SK-N-SH (cell line): ENCODE measurements around the gene COL4A2. TPM values are rescaled to one million over a fixed set of nuclear protein-coding genes. Genes with fewer than 3 reads are reported as not detected.

ENCODE experiments used
- CTCF ChIA-PET: fragments of 300-600, 350-600 bp; formaldehyde crosslinking; extraction: SDS; loops from one replicate; lab custom pipeline; 2021; lab: Yijun Ruan, JAX
- POLR2A ChIA-PET: fragments of 350-600 bp; sonication (Branson Sonifier 250); formaldehyde crosslinking; extraction: SDS; loops from one replicate; lab custom pipeline; 2020; ENCODE audit warnings: antibody characterized with exemption, inconsistent platforms; lab: Yijun Ruan, JAX
- DNase-seq: peaks from one replicate; pipeline ENCODE4 v3.0.0; 2012
- H2AFZ ChIP-seq: fragments of 200-600 bp; sonication (generic); 2 replicates; pipeline ENCODE4 v1.8.1; 2016; ENCODE audit warnings: antibody characterized with exemption, mild to moderate bottlenecking, low read depth
- H3F3A ChIP-seq: fragments of 200-600 bp; sonication (generic); replicated peaks from 2 replicates; pipeline ENCODE3; 2016; ENCODE audit warnings: antibody characterized with exemption, mild to moderate bottlenecking; ENCODE audit not compliant: insufficient read depth
- H3K27ac ChIP-seq, 2 experiments: fragments of 200-500 bp in 1 of 2; fragments of 200-600 bp in 1 of 2; sonication (Bioruptor generic) in 1 of 2; sonication (generic), shearing (Covaris generic) in 1 of 2; 2 replicates each; pipeline versions ENCODE4 v1.5.1 to v1.6.1; 2014 to 2016; ENCODE audit warnings: low read depth in 2 of 2, inconsistent platforms in 1 of 2, low read length in 1 of 2, mild to moderate bottlenecking in 1 of 2, mixed read lengths in 1 of 2
- H3K27me3 ChIP-seq: fragments of 200-600 bp; sonication (generic), shearing (Covaris generic); 2 replicates; pipeline ENCODE4 v1.6.1; 2016; ENCODE audit warnings: mixed run types; ENCODE audit not compliant: insufficient read depth
- H3K36me3 ChIP-seq, 2 experiments: fragments of 200-500 bp in 1 of 2; fragments of 200-600 bp in 1 of 2; sonication (Bioruptor generic) in 1 of 2; sonication (generic) in 1 of 2; replicated peaks in 1 of 2; 2 replicates each; pipeline versions ENCODE3 to v1.5.1; 2014 to 2016; ENCODE audit warnings: low read length in 1 of 2, mild to moderate bottlenecking in 1 of 2; ENCODE audit not compliant: insufficient read depth in 2 of 2, control insufficient read depth in 1 of 2
- H3K4me1 ChIP-seq, 2 experiments: fragments of 200-500 bp in 1 of 2; fragments of 200-600 bp in 1 of 2; sonication (Bioruptor generic) in 1 of 2; sonication (generic), shearing (Covaris generic) in 1 of 2; 2 replicates each; pipeline versions ENCODE4 v1.5.1 to v1.6.1; 2014 to 2016; ENCODE audit warnings: low read depth in 1 of 2, low read length in 1 of 2, mixed run types in 1 of 2; ENCODE audit not compliant: insufficient read depth in 2 of 2, control insufficient read depth in 1 of 2
- H3K4me2 ChIP-seq: fragments of 200-600 bp; sonication (generic), shearing (Covaris generic); 2 replicates; pipeline ENCODE4 v1.6.1; 2017; ENCODE audit warnings: mixed run types
- H3K4me3 ChIP-seq, 2 experiments: fragments of 200-500 bp in 1 of 2; fragments of 200-600 bp in 1 of 2; sonication (Bioruptor generic) in 1 of 2; sonication (generic), shearing (Covaris generic) in 1 of 2; 2 replicates each; pipeline versions ENCODE4 v1.5.1 to v1.8.1; 2014 to 2016; ENCODE audit warnings: low read depth in 2 of 2, inconsistent platforms in 1 of 2, low read length in 1 of 2, mild to moderate bottlenecking in 1 of 2, mixed read lengths in 1 of 2, moderate library complexity in 1 of 2
- H3K79me2 ChIP-seq: fragments of 200-600 bp; sonication (generic); 2 replicates; pipeline ENCODE4 v1.8.1; 2017; ENCODE audit warnings: mild to moderate bottlenecking; ENCODE audit not compliant: insufficient read depth
- H3K9ac ChIP-seq: fragments of 200-600 bp; sonication (generic); 2 replicates; pipeline ENCODE4 v1.6.1; 2017; ENCODE audit warnings: mixed run types
- H3K9me2 ChIP-seq: fragments of 200-600 bp; sonication (generic); 2 replicates; pipeline ENCODE4 v1.6.1; 2017; ENCODE audit warnings: mixed run types
- H3K9me3 ChIP-seq: fragments of 200-600 bp; sonication (generic); 2 replicates; pipeline ENCODE4 v1.6.1; 2017; ENCODE audit warnings: mixed run types, mild to moderate bottlenecking, moderate library complexity
- H4K20me1 ChIP-seq: fragments of 200-600 bp; sonication (generic); 2 replicates; pipeline ENCODE4 v1.6.1; 2017; ENCODE audit warnings: mild to moderate bottlenecking, mixed run types; ENCODE audit not compliant: insufficient read depth
- CHD2 ChIP-seq: fragments of 150-350 bp; IDR thresholded peaks from 2 replicates; pipeline ENCODE4 v1.6.1; 2018; ENCODE audit warnings: low read length; ENCODE audit not compliant: partially characterized antibody
- CTCF ChIP-seq: fragments of 200-600 bp; sonication (generic); IDR thresholded peaks from 2 replicates; pipeline ENCODE4 v1.6.1; 2017; ENCODE audit warnings: antibody characterized with exemption, mild to moderate bottlenecking, moderate library complexity
- EP300 ChIP-seq, 2 experiments: IDR thresholded peaks; 2 replicates each; pipeline versions ENCODE4 v1.4.0 to v1.6.1; 2012; ENCODE audit warnings: borderline replicate concordance in 1 of 2, low read depth in 1 of 2, low read length in 1 of 2
- EZH2phosphoT487 ChIP-seq: fragments of 200-600 bp; sonication (generic); IDR thresholded peaks from 2 replicates; pipeline ENCODE4 v1.6.1; 2017; ENCODE audit warnings: low read depth, mixed run types, mild to moderate bottlenecking, antibody characterized with exemption, moderate library complexity, borderline replicate concordance
- FOSL2 ChIP-seq: IDR thresholded peaks from 2 replicates; pipeline ENCODE4 v1.4.0; 2012; ENCODE audit warnings: low read depth, mild to moderate bottlenecking, moderate library complexity, borderline replicate concordance
- GABPA ChIP-seq: IDR thresholded peaks from 2 replicates; pipeline ENCODE4 v1.4.0; 2012; ENCODE audit warnings: low read depth, mild to moderate bottlenecking
- GATA2 ChIP-seq: sonication (generic); formaldehyde crosslinking; IDR thresholded peaks from 2 replicates; pipeline ENCODE4 v1.5.0; 2020; ENCODE audit warnings: mild to moderate bottlenecking, missing genetic modification reagents
- IRF3 ChIP-seq: fragments of 150-350 bp; IDR thresholded peaks from 2 replicates; pipeline ENCODE4 v1.6.1; 2016; ENCODE audit warnings: mild to moderate bottlenecking, low read depth, low read length
- JUND ChIP-seq: IDR thresholded peaks from 2 replicates; pipeline ENCODE4 v1.4.0; 2012
- MEF2A ChIP-seq: IDR thresholded peaks from 2 replicates; pipeline ENCODE4 v1.4.0; 2012; ENCODE audit warnings: low read depth, borderline replicate concordance
- MXI1 ChIP-seq: IDR thresholded peaks from 2 replicates; pipeline ENCODE4 v1.6.1; 2012; ENCODE audit warnings: mild to moderate bottlenecking, low read depth, low read length, improper control_type of control experiment
- RAD21 ChIP-seq: IDR thresholded peaks from 2 replicates; pipeline ENCODE4 v1.6.1; 2012; ENCODE audit warnings: mild to moderate bottlenecking, low read length
- RFX5 ChIP-seq: IDR thresholded peaks from 2 replicates; pipeline ENCODE4 v1.6.1; 2012; ENCODE audit warnings: mild to moderate bottlenecking, improper control_type of control experiment, low read length
- SMC3 ChIP-seq: IDR thresholded peaks from 2 replicates; pipeline ENCODE4 v1.6.1; 2012; ENCODE audit warnings: low read depth, low read length, improper control_type of control experiment
- TCF12 ChIP-seq: IDR thresholded peaks from 2 replicates; pipeline ENCODE4 v1.4.0; 2012
- TEAD4 ChIP-seq: IDR thresholded peaks from 2 replicates; pipeline ENCODE4 v1.4.0; 2012; ENCODE audit warnings: mild to moderate bottlenecking, borderline replicate concordance; ENCODE audit not compliant: insufficient read depth
- USF1 ChIP-seq: IDR thresholded peaks from 2 replicates; pipeline ENCODE4 v1.4.0; 2012; ENCODE audit warnings: low read depth, borderline replicate concordance
- USF2 ChIP-seq: fragments of 150-350 bp; IDR thresholded peaks from 2 replicates; pipeline ENCODE4 v1.6.1; 2017; ENCODE audit warnings: antibody characterized with exemption, low read length, low read depth, borderline replicate concordance
- YY1 ChIP-seq: IDR thresholded peaks from 2 replicates; pipeline ENCODE4 v1.4.0; 2012; ENCODE audit warnings: low read depth, mild to moderate bottlenecking
- ZBTB33 ChIP-seq: IDR thresholded peaks from 2 replicates; pipeline ENCODE4 v1.4.0; 2012; ENCODE audit warnings: low read depth, borderline replicate concordance
- WGBS: methylation state at CpG from one replicate; pipeline ENCODE4 v1.1.6; 2017; ENCODE audit warnings: low lambda C conversion rate; 5-methylcytosine and 5-hydroxymethylcytosine counted together
- polyA plus RNA-seq, 3 experiments: library from polyadenylated mRNA; depleted of rRNA; stranded (reverse); fragments of >200 nt; gene quantifications; 2 replicates each; pipeline ENCODE4 v1.2.3, GENCODE V29; 2012

The COL4A2 gene
- polyA plus RNA-seq, 1 of the 3 experiments (the other 2 are of a cell fraction) = 137 TPM

- Histone ChIP-seq H2AFZ (no peak overlapping the region), H3K9me3 (no peaks in the 10 kb centered on the region), H4K20me1 (no peaks in the 10 kb centered on the region), H3K4me2 (no peak overlapping the region), H3F3A (peaks cover 18% of the 10 kb centered on the region), H3K27ac (0 out of 4 replicates have a peak overlapping the region, but pooled peaks of 1 of the 2 experiments have one; percentile 7), H3K4me1 (peaks cover 3 to 9% of the 10 kb centered on the region in 2 experiments; a peak in 2 of 4 replicates), H3K36me3 (peaks cover 0 to 9% of the 10 kb centered on the region in 2 experiments), H3K79me2 (peaks cover 74% of the 10 kb centered on the region), H3K27me3 (no peaks in the 10 kb centered on the region), H3K4me3 (no peak overlapping the region), H3K9me2 (no peaks in the 10 kb centered on the region), H3K9ac (no peak overlapping the region)
- ChIA-PET POLR2A (no interaction called here), CTCF (interaction anchor here (1.2 kb wide), 2 partner anchors 29 to 161 kb away, joined by 3 to 4 read pairs; no protein-coding TSS in a partner anchor)
- DNase-seq = no peak
- TF ChIP-seq SMC3 = no peak
- TF ChIP-seq USF2 = no peak
- no peak for TF ChIP-seq RFX5
- TF ChIP-seq RAD21 = no peak
- TF ChIP-seq MEF2A = no peak
- no peak for TF ChIP-seq ZBTB33
- no peak for TF ChIP-seq GATA2 (CRISPR knock-in tag)
- TF ChIP-seq TCF12 = no peak
- TF ChIP-seq USF1 = no peak
- no peak for TF ChIP-seq GABPA
- TF ChIP-seq IRF3 = no peak
- TF ChIP-seq JUND = no peak
- TF ChIP-seq CHD2 = no peak
- no peak for TF ChIP-seq EZH2phosphoT487
- no peak for TF ChIP-seq YY1
- TF ChIP-seq MXI1 = no peak
- no peak for TF ChIP-seq EP300 (IDR thresholded peaks at IDR 0.05; ENCODE audit: borderline replicate concordance in 1 of 2, low read depth in 1 of 2, low read length in 1 of 2)
- no peak for TF ChIP-seq TEAD4
- no peak for TF ChIP-seq FOSL2
- TF ChIP-seq CTCF = no peak
- WGBS = 97% methylated on average over 4 of the region's 4 CpGs
Measured at GRCh38 chr13:110382830-110383229, 75.7 kb downstream of the COL4A2 start.
